Activated T-helper 1 cell treated with anti-CD3 and anti-CD28 coated beads, Interleukin-12 subunit alpha, Interleukin-12 subunit beta, Interleukin-2, Interleukin-4 antibody, amounts not matched to agents 30 ng/mL and 10 ng/mL and 1 ng/mL, durations not matched to agents 14 hours and 24 hours and 36 hours (primary cell): ENCODE measurements around the gene CCSER1. TPM values are rescaled to one million over a fixed set of nuclear protein-coding genes. Genes with fewer than 3 reads are reported as not detected.

Experiments
- DNase-seq: peaks from one replicate; pipeline ENCODE4 v3.0.0; 2021; ENCODE audit warnings: low spot score
- H3K27ac Mint-ChIP-seq: one replicate; pipeline ENCODE4 v1.8.0; 2021; ENCODE audit warnings: mild to moderate bottlenecking, mixed read lengths
- H3K27me3 Mint-ChIP-seq: one replicate; pipeline ENCODE4 v1.8.0; 2022; ENCODE audit warnings: mild to moderate bottlenecking, moderate library complexity, mixed read lengths; ENCODE audit not compliant: insufficient read depth
- H3K36me3 Mint-ChIP-seq: one replicate; pipeline ENCODE4 v1.8.0; 2021; ENCODE audit warnings: low read depth, mixed read lengths
- H3K4me1 Mint-ChIP-seq: one replicate; pipeline ENCODE4 v1.8.0; 2021; ENCODE audit warnings: low read depth, mixed read lengths
- H3K4me3 Mint-ChIP-seq: one replicate; pipeline ENCODE4 v1.8.0; 2021; ENCODE audit warnings: mild to moderate bottlenecking, moderate library complexity, mixed read lengths
- H3K9me3 Mint-ChIP-seq: one replicate; pipeline ENCODE4 v1.8.0; 2021; ENCODE audit warnings: mixed read lengths
- intact Hi-C: fragments of 100-400 bp; cut with micrococcal nuclease; formaldehyde crosslinking; loops from one replicate; pipeline ENCODE4 v1.15.1; 2024
- total RNA-seq: library from RNA; stranded (reverse); gene quantifications from 2 replicates; pipeline ENCODE4 v1.2.3, GENCODE V29; 2022

The CCSER1 gene
- total RNA-seq, 1 donor from 2014 or later: not detected

DNA sequence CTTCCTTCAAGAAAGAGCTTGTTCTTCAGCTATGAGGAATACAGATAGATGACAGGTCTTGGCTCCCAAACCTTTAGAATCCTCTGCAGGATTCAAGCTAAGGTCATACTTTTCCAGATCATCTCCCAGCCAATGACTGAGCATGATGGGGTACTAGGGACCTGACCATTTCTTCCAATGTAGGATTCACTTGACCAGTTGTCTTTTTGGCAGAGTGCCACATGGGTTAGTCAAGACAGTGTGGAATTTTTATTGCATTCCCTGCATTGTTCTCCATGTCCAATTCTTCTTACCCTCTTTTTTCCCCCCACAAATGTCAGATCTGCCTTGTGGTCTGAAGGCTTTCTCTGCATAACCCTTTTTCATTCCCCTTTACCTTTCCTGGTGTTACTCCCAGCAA is 99.5 kb downstream of the CCSER1 start:
- Mint-ChIP-seq H3K4me3 (no peak overlapping the region), H3K9me3 (peaks cover 3% of the 10 kb centered on the region), H3K4me1 (no peaks in the 10 kb centered on the region), H3K27me3 (no peaks in the 10 kb centered on the region), H3K36me3 (no peaks in the 10 kb centered on the region), H3K27ac (no peak overlapping the region)
- DNase-seq: no peak
- intact Hi-C loops: no loop called here

- Mint-ChIP-seq H3K36me3 (no peaks in the 10 kb centered on the region), H3K27ac (no peak overlapping the region)
- intact Hi-C loops: no loop called here
Observed at GRCh38 chr4:90227177-90227576, 100.0 kb downstream of the CCSER1 start.

GRCh38 chr4:90234916-90235547 is 107.8 kb downstream of the CCSER1 start:
- Mint-ChIP-seq H3K27ac (no peak overlapping the region), H3K9me3 (no peaks in the 10 kb centered on the region), H3K27me3 (no peaks in the 10 kb centered on the region), H3K4me3 (no peak overlapping the region), H3K36me3 (no peaks in the 10 kb centered on the region), H3K4me1 (no peaks in the 10 kb centered on the region)
- intact Hi-C loops: no loop called here
- no peak for DNase-seq

More at GRCh38 chr4:90227177-90227576, 100.0 kb downstream of the CCSER1 start:
- Mint-ChIP-seq H3K4me3 (no peak overlapping the region), H3K9me3 (peaks cover 3% of the 10 kb centered on the region), H3K4me1 (no peaks in the 10 kb centered on the region), H3K27me3 (no peaks in the 10 kb centered on the region)
- no peak for DNase-seq

- no peak overlapping the region for H3K27ac Mint-ChIP-seq
- no peaks in the 10 kb centered on the region for H3K4me1 Mint-ChIP-seq
- DNase-seq: no peak
- H3K9me3 Mint-ChIP-seq: no peaks in the 10 kb centered on the region
- H3K4me3 Mint-ChIP-seq: no peak overlapping the region
- H3K36me3 Mint-ChIP-seq: no peaks in the 10 kb centered on the region
- intact Hi-C loops: no loop called here
- no peaks in the 10 kb centered on the region for H3K27me3 Mint-ChIP-seq
Observed at GRCh38 chr4:90237751-90238530, 110.7 kb downstream of the CCSER1 start.

GRCh38 chr4:90240333-90240732 is 113.1 kb downstream of the CCSER1 start:
- no peaks in the 10 kb centered on the region for H3K4me1 Mint-ChIP-seq
- H3K27ac Mint-ChIP-seq: no peak overlapping the region
- intact Hi-C loops: no loop called here
- no peak overlapping the region for H3K4me3 Mint-ChIP-seq
- H3K27me3 Mint-ChIP-seq: no peaks in the 10 kb centered on the region
- no peaks in the 10 kb centered on the region for H3K9me3 Mint-ChIP-seq
- DNase-seq: no peak
- H3K36me3 Mint-ChIP-seq: no peaks in the 10 kb centered on the region

- no peaks in the 10 kb centered on the region for H3K27me3 Mint-ChIP-seq
- intact Hi-C loops: no loop called here
- no peaks in the 10 kb centered on the region for H3K36me3 Mint-ChIP-seq
- DNase-seq: no peak
- no peak overlapping the region for H3K4me3 Mint-ChIP-seq
- H3K4me1 Mint-ChIP-seq: no peaks in the 10 kb centered on the region
- H3K27ac Mint-ChIP-seq: no peak overlapping the region
- H3K9me3 Mint-ChIP-seq: no peaks in the 10 kb centered on the region
Observed at GRCh38 chr4:90241008-90241407, 113.8 kb downstream of the CCSER1 start.

GRCh38 chr4:90245837-90246236 is 118.6 kb downstream of the CCSER1 start:
- H3K27me3 Mint-ChIP-seq: no peaks in the 10 kb centered on the region
- intact Hi-C loops: no loop called here
- no peak overlapping the region for H3K27ac Mint-ChIP-seq

DNA sequence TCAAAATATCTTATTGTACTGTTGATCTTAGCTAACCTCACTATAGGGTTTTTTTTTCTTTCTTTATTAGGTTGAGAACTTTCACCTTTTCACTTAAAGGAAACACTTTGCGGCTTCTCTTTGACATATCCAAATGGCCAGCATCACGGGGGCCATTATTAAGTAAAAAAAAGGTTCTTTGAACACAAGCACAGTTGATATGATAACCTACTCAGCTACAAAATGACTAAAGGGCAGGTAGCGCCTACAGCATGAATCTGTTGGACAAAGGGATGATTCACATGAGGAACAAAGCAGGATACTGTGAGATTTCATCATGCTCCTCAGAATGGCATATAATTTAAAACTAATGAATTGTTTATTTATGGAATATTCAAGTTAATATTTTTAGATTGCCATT is 119.6 kb downstream of the CCSER1 start:
- Mint-ChIP-seq H3K36me3 (no peaks in the 10 kb centered on the region), H3K27ac (no peak overlapping the region), H3K9me3 (no peaks in the 10 kb centered on the region), H3K4me3 (no peak overlapping the region), H3K4me1 (no peaks in the 10 kb centered on the region), H3K27me3 (no peaks in the 10 kb centered on the region)
- intact Hi-C loops: no loop called here
- no peak for DNase-seq

More at GRCh38 chr4:90245837-90246236, 118.6 kb downstream of the CCSER1 start:
- Mint-ChIP-seq H3K9me3 (no peaks in the 10 kb centered on the region), H3K4me3 (no peak overlapping the region), H3K4me1 (no peaks in the 10 kb centered on the region), H3K36me3 (no peaks in the 10 kb centered on the region)
- no peak for DNase-seq

GRCh38 chr4:90254357-90254756 is 127.2 kb downstream of the CCSER1 start:
- Mint-ChIP-seq H3K4me3 (no peak overlapping the region), H3K27ac (no peak overlapping the region), H3K4me1 (no peaks in the 10 kb centered on the region), H3K27me3 (no peaks in the 10 kb centered on the region), H3K9me3 (no peaks in the 10 kb centered on the region), H3K36me3 (no peaks in the 10 kb centered on the region)
- no peak for DNase-seq
- intact Hi-C loops: no loop called here

GRCh38 chr4:90274175-90274574 is 147.0 kb downstream of the CCSER1 start:
- H3K27ac Mint-ChIP-seq: no peak overlapping the region
- no peak overlapping the region for H3K4me3 Mint-ChIP-seq
- H3K9me3 Mint-ChIP-seq: no peaks in the 10 kb centered on the region
- no peaks in the 10 kb centered on the region for H3K36me3 Mint-ChIP-seq
- no peak for DNase-seq
- no peaks in the 10 kb centered on the region for H3K4me1 Mint-ChIP-seq
- intact Hi-C loops: no loop called here
- no peaks in the 10 kb centered on the region for H3K27me3 Mint-ChIP-seq

DNA sequence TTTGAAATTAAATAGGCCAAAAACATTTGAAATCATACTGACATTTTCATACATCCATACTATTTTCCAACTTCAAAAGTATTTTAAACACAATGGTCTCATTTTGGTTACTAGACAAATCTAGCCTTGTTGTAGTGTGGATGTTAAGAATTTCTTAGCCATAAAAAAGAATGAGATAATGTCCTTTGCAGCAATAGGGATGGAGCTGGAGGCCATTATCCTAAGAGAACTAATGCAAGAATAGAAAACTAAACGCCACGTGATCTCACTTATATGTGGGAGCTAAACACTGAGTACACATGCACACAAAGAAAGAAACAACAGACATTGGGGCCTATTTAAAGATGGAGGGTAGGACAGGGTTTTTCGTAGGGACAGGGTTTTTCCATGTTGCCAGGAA is 153.8 kb downstream of the CCSER1 start:
- Mint-ChIP-seq H3K4me3 (no peak overlapping the region), H3K27me3 (no peaks in the 10 kb centered on the region), H3K9me3 (no peaks in the 10 kb centered on the region), H3K36me3 (no peaks in the 10 kb centered on the region), H3K4me1 (no peaks in the 10 kb centered on the region), H3K27ac (no peak overlapping the region)
- DNase-seq: no peak
- intact Hi-C loops: no loop called here

GRCh38 chr4:90281541-90282355 is 154.6 kb downstream of the CCSER1 start:
- H3K9me3 Mint-ChIP-seq: no peaks in the 10 kb centered on the region
- no peak for DNase-seq
- no peaks in the 10 kb centered on the region for H3K27me3 Mint-ChIP-seq
- intact Hi-C loops: no loop called here
- no peak overlapping the region for H3K4me3 Mint-ChIP-seq
- H3K36me3 Mint-ChIP-seq: no peaks in the 10 kb centered on the region
- no peak overlapping the region for H3K27ac Mint-ChIP-seq
- no peaks in the 10 kb centered on the region for H3K4me1 Mint-ChIP-seq

GRCh38 chr4:90290345-90290744 is 163.2 kb downstream of the CCSER1 start:
- no peak for DNase-seq
- Mint-ChIP-seq H3K4me3 (no peak overlapping the region), H3K36me3 (no peaks in the 10 kb centered on the region), H3K9me3 (no peaks in the 10 kb centered on the region), H3K27ac (no peak overlapping the region), H3K4me1 (no peaks in the 10 kb centered on the region), H3K27me3 (no peaks in the 10 kb centered on the region)
- intact Hi-C loops: loop anchor here (5.0 kb wide), 2 partner anchors 378 to 1133 kb away; no protein-coding TSS in a partner anchor
